Activated naive CD4-positive, alpha-beta T cell treated with anti-CD3 and anti-CD28 coated beads for 36 hours (primary cell): ENCODE results near the gene HDGFL2. TPM values are rescaled to one million over a fixed set of nuclear protein-coding genes. Genes with fewer than 3 reads are reported as not detected.

Experiments used
- CTCF ChIA-PET: fragments of 350-600 bp; sonication (Branson Sonifier 250); formaldehyde crosslinking; loops from one replicate; lab custom pipeline; 2021; ENCODE audit warnings: antibody characterized with exemption; lab: Charles Lee
- DNase-seq: peaks from one replicate; pipeline ENCODE4 v3.0.0-alpha.2; 2020
- H3K27ac Mint-ChIP-seq: one replicate; pipeline ENCODE4 v1.8.0; 2021; ENCODE audit warnings: mild to moderate bottlenecking, mixed read lengths
- H3K27me3 Mint-ChIP-seq: one replicate; pipeline ENCODE4 v1.8.0; 2021; ENCODE audit warnings: low read depth, mixed read lengths
- H3K36me3 Mint-ChIP-seq: one replicate; pipeline ENCODE4 v1.8.0; 2021; ENCODE audit warnings: low read depth, mixed read lengths
- H3K4me1 Mint-ChIP-seq: one replicate; pipeline ENCODE4 v1.8.0; 2021; ENCODE audit warnings: low read depth, mixed read lengths
- H3K4me3 Mint-ChIP-seq: one replicate; pipeline ENCODE4 v1.8.0; 2021; ENCODE audit warnings: mild to moderate bottlenecking, moderate library complexity, mixed read lengths
- H3K9me3 Mint-ChIP-seq: one replicate; pipeline ENCODE4 v1.8.0; 2021; ENCODE audit warnings: mixed read lengths
- intact Hi-C: fragments of 100-400 bp; cut with micrococcal nuclease; formaldehyde crosslinking; loops from one replicate; pipeline ENCODE4 v1.15.1; 2023
- total RNA-seq, 2 experiments: library from RNA; stranded (reverse); gene quantifications; one replicate each; pipeline ENCODE4 v1.2.3, GENCODE V29; 2021

Gene HDGFL2
- total RNA-seq, 2 experiments from 2014 or later, result 43.0 to 43.5 TPM

- H3K9me3 Mint-ChIP-seq, result no peaks in the 10 kb centered on the region
- intact Hi-C loops, result no loop called here
- H3K4me1 Mint-ChIP-seq, result no peaks in the 10 kb centered on the region
- CTCF ChIA-PET, result no interaction called here
- H3K27me3 Mint-ChIP-seq, result no peaks in the 10 kb centered on the region
- peaks cover 6% of the 10 kb centered on the region for H3K36me3 Mint-ChIP-seq
- H3K4me3 Mint-ChIP-seq, result no peak overlapping the region
- no peak overlapping the region for H3K27ac Mint-ChIP-seq
- DNase-seq, result no peak
These were observed 15.5 kb downstream of the HDGFL2 start for GRCh38 chr19:4487572-4487971.

DNA sequence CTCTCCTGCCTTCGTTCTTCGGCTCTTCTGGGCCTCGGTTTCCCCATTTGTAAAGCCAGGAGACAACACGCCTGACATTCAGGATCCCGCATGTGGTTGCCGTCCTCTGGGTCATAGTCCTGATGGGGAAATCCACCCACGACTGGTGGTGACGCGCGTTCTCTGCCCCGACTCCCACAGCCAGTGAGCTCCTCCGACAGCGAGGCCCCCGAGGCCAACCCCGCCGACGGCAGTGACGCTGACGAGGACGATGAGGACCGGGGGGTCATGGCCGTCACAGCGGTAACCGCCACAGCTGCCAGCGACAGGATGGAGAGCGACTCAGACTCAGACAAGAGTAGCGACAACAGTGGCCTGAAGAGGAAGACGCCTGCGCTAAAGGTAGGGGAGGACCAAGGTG is 16.4 kb downstream of the HDGFL2 start:
- Mint-ChIP-seq H3K27me3 (no peaks in the 10 kb centered on the region), H3K27ac (no peak overlapping the region), H3K4me3 (no peak overlapping the region), H3K4me1 (no peaks in the 10 kb centered on the region), H3K36me3 (peaks cover 6% of the 10 kb centered on the region), H3K9me3 (no peaks in the 10 kb centered on the region)
- intact Hi-C loops, result no loop called here
- CTCF ChIA-PET, result no interaction called here
- no peak for DNase-seq

DNA sequence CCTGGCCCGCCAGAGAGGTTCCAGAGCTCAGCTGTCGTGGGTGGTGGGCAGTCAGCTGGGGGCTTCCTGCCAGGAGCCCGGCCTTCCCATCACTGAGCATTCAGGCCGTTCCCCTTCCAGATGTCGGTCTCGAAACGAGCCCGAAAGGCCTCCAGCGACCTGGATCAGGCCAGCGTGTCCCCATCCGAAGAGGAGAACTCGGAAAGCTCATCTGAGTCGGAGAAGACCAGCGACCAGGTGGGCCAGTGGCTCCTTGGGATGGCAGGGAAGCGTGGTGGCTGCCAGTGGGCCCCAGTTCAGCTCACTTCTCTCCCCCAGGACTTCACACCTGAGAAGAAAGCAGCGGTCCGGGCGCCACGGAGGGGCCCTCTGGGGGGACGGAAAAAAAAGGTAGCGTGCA is 19.3 kb downstream of the HDGFL2 start:
- intact Hi-C loops, result no loop called here
- CTCF ChIA-PET, result no interaction called here
- H3K36me3 Mint-ChIP-seq, result peaks cover 9% of the 10 kb centered on the region
- H3K4me3 Mint-ChIP-seq, result no peak overlapping the region
- no peaks in the 10 kb centered on the region for H3K27me3 Mint-ChIP-seq
- no peaks in the 10 kb centered on the region for H3K4me1 Mint-ChIP-seq
- no peak overlapping the region for H3K27ac Mint-ChIP-seq
- no peak for DNase-seq
- no peaks in the 10 kb centered on the region for H3K9me3 Mint-ChIP-seq

- no peak for DNase-seq
- intact Hi-C loops, result no loop called here
- CTCF ChIA-PET, result no interaction called here
- Mint-ChIP-seq H3K27ac (no peak overlapping the region), H3K9me3 (no peaks in the 10 kb centered on the region), H3K4me3 (no peak overlapping the region), H3K4me1 (no peaks in the 10 kb centered on the region), H3K36me3 (peaks cover 9% of the 10 kb centered on the region), H3K27me3 (no peaks in the 10 kb centered on the region)
These were observed 20.4 kb downstream of the HDGFL2 start for GRCh38 chr19:4492337-4493103.

DNA sequence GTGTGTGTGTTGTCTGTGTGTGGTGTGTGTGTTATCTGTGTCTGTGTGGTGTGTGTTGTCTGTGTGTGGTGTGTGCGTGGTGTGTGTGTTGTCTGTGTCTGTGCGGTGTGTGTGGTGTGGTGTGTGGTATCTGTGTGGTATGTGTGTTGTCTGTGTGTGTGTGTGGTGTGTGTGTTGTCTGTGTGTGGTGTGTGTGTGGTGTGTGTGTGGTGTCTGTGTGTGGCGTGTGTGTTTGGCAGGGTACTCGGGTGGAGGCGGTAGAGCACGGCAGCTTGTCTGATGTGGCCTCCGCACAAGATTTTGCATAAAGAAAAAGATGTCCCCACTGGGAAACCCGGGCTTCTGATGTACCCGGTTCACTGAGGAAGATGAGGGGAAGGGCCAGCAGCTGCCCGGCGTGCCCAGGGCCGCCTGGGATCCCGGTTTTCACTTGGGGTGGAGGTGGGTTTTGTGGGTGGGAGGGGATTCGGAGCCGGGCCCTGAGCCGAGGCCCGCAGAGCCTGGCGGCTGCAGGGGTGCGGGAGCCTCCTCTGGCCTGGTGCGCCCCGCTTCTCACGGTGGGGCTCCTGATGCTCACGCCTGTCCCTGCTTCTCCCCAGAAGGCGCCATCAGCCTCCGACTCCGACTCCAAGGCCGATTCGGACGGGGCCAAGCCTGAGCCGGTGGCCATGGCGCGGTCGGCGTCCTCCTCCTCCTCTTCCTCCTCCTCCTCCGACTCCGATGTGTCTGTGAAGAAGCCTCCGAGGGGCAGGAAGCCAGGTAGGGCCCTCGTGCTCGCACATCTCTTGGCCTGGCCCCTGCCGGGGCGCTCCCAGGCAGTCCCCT is 21.2 kb downstream of the HDGFL2 start:
- Mint-ChIP-seq H3K4me3 (no peak overlapping the region), H3K27me3 (no peaks in the 10 kb centered on the region), H3K27ac (no peak overlapping the region), H3K4me1 (no peaks in the 10 kb centered on the region), H3K9me3 (no peaks in the 10 kb centered on the region), H3K36me3 (peaks cover 9% of the 10 kb centered on the region)
- no peak for DNase-seq
- intact Hi-C loops, result no loop called here
- CTCF ChIA-PET, result interaction anchor here (0.6 kb wide), 1 partner anchor 318 kb away, joined by 3 read pairs; no protein-coding TSS in a partner anchor

DNA sequence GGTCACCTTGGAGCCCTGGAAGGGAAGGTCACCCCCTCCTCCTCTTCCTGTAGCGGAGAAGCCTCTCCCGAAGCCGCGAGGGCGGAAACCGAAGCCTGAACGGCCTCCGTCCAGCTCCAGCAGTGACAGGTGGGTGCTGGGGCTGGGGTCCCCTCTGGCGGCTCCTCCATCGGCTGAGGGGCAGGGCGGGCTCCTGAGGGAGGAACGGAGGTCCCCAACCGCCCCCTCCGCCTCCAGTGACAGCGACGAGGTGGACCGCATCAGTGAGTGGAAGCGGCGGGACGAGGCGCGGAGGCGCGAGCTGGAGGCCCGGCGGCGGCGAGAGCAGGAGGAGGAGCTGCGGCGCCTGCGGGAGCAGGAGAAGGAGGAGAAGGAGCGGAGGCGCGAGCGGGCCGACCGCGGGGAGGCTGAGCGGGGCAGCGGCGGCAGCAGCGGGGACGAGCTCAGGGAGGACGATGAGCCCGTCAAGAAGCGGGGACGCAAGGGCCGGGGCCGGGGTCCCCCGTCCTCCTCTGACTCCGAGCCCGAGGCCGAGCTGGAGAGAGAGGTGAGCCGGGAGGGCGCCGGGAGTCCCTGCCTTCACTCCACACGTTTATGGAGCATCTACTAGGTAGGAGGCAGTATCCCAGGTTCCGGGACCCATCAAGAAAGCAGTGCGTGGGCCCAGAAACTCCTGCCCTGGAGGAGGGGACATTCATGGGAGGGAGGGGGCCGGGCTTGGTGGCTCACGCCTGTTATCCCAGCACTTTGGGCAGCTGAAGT is 22.0 kb downstream of the HDGFL2 start:
- Mint-ChIP-seq H3K4me3 (no peak overlapping the region), H3K4me1 (no peaks in the 10 kb centered on the region), H3K27ac (no peak overlapping the region), H3K27me3 (no peaks in the 10 kb centered on the region), H3K9me3 (no peaks in the 10 kb centered on the region), H3K36me3 (peaks cover 9% of the 10 kb centered on the region)
- CTCF ChIA-PET, result interaction anchor here (0.7 kb wide), 1 partner anchor 31 kb away, joined by 5 read pairs; no protein-coding TSS in a partner anchor
- intact Hi-C loops, result no loop called here
- no peak for DNase-seq

DNA sequence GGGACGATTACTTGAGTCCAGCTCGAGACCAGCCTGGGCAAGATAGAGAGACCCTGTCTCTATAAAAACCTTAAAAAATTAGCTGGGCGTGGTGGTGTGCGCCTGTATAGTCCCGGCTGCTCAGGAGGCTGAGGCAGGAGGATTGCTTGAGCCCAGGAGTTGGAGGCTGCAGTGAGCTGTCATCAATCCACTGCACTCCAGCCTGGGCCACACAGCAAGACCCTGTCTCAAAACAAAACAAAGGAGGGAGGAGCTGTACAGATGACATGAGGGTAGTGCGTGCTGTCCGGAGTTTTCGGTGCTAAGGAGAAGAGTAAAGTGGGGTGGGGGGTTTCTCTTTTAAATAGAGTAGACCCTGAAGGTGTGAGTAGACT is 22.6 kb downstream of the HDGFL2 start:
- Mint-ChIP-seq H3K36me3 (peaks cover 9% of the 10 kb centered on the region), H3K4me1 (no peaks in the 10 kb centered on the region), H3K27me3 (no peaks in the 10 kb centered on the region), H3K27ac (no peak overlapping the region), H3K9me3 (no peaks in the 10 kb centered on the region), H3K4me3 (no peak overlapping the region)
- CTCF ChIA-PET, result interaction anchor here (0.7 kb wide), 1 partner anchor 31 kb away, joined by 5 read pairs; no protein-coding TSS in a partner anchor
- no peak for DNase-seq
- intact Hi-C loops, result no loop called here

- CTCF ChIA-PET, result interaction anchor here (0.7 kb wide), 1 partner anchor 53 kb away, joined by 6 read pairs; no protein-coding TSS in a partner anchor
- Mint-ChIP-seq H3K4me3 (no peak overlapping the region), H3K27me3 (no peaks in the 10 kb centered on the region), H3K36me3 (peaks cover 6% of the 10 kb centered on the region), H3K4me1 (no peaks in the 10 kb centered on the region), H3K27ac (no peak overlapping the region), H3K9me3 (no peaks in the 10 kb centered on the region)
- intact Hi-C loops, result no loop called here
- DNase-seq, result no peak
These were observed 23.4 kb downstream of the HDGFL2 start for GRCh38 chr19:4495471-4495870.

DNA sequence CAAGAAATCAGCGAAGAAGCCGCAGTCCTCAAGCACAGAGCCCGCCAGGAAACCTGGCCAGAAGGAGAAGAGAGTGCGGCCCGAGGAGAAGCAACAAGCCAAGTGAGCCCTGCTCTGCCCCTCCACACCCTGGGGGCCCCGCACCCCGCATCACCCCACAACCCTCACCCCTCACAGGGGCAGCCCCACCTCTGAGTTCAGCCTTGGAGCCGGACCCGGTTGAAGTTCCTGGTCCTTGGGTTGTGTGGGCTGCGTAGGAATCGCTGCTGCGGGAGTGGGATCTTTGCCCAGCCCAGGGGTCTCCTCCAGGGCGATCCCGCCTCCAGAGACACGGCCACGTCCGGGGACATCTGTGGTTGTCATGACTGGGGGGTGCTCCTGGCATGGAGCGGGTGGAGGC is 24.2 kb downstream of the HDGFL2 start:
- CTCF ChIA-PET, result interaction anchor here (0.6 to 1.3 kb wide), 2 partner anchors 29 to 153 kb away, joined by 3 to 7 read pairs; no protein-coding TSS in a partner anchor
- Mint-ChIP-seq H3K36me3 (peaks cover 6% of the 10 kb centered on the region), H3K4me3 (no peak overlapping the region), H3K27me3 (no peaks in the 10 kb centered on the region), H3K4me1 (no peaks in the 10 kb centered on the region), H3K9me3 (no peaks in the 10 kb centered on the region), H3K27ac (no peak overlapping the region)
- DNase-seq, result no peak
- intact Hi-C loops, result no loop called here

DNA sequence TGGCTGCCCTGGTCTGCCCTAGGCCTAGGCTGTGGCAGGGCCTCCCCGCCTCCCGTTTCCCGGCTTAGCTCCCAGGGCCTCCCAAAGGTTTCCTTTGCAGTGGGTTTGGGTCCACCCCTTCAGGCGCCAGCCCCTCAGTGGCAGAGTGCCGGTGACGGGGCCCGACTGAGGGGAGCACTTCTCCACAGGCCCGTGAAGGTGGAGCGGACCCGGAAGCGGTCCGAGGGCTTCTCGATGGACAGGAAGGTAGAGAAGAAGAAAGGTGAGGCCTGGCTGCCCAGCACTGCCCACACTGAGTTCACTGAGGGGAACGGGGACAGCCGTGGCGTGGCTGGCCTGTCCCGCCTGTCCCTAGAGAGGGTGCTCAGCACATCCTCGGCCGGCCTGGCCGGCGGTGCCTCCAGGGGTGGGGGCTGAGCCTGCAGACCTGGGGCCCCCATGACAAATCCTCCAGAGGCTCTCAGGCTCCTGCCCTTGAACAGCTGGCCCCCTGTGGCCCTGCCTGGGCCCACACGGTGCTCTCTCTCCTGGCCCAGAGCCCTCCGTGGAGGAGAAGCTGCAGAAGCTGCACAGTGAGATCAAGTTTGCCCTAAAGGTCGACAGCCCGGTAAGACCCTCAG is 25.8 kb downstream of the HDGFL2 start:
- no peak overlapping the region for H3K27ac Mint-ChIP-seq
- CTCF ChIA-PET, result interaction anchor here (2.4 kb wide), 1 partner anchor 27 kb away, joined by 7 read pairs; no protein-coding TSS in a partner anchor
- DNase-seq, result no peak
- intact Hi-C loops, result no loop called here
- H3K27me3 Mint-ChIP-seq, result no peaks in the 10 kb centered on the region
- no peaks in the 10 kb centered on the region for H3K9me3 Mint-ChIP-seq
- no peak overlapping the region for H3K4me3 Mint-ChIP-seq
- H3K36me3 Mint-ChIP-seq, result peaks cover 6% of the 10 kb centered on the region
- no peaks in the 10 kb centered on the region for H3K4me1 Mint-ChIP-seq

GRCh38 chr19:4498694-4499093 is 26.6 kb downstream of the HDGFL2 start:
- H3K36me3 Mint-ChIP-seq, result peaks cover 6% of the 10 kb centered on the region
- intact Hi-C loops, result no loop called here
- no peaks in the 10 kb centered on the region for H3K4me1 Mint-ChIP-seq
- H3K27me3 Mint-ChIP-seq, result no peaks in the 10 kb centered on the region
- no peak for DNase-seq
- CTCF ChIA-PET, result interaction anchor here (2.4 kb wide), 1 partner anchor 26 kb away, joined by 7 read pairs; no protein-coding TSS in a partner anchor
- no peak overlapping the region for H3K4me3 Mint-ChIP-seq
- no peak overlapping the region for H3K27ac Mint-ChIP-seq
- no peaks in the 10 kb centered on the region for H3K9me3 Mint-ChIP-seq
